ENCODE data around the gene PALLD. TPM values are rescaled to one million over a fixed set of nuclear protein-coding genes. Genes with fewer than 3 reads are reported as not detected.

PALLD gene
- total RNA-seq, 1 donor from 2014 or later = 85.7 TPM

- H3K9me3 ChIP-seq (ENCODE audit: low read depth) = no peaks in the 10 kb centered on the region
- H4K20me1 ChIP-seq (ENCODE audit: low read depth) = peaks cover 27% of the 10 kb centered on the region
- peaks cover 3% of the 10 kb centered on the region for H3F3A ChIP-seq (ENCODE audit: low read depth)
- H3K9me3 Mint-ChIP-seq = no peaks in the 10 kb centered on the region
- H3K9ac ChIP-seq = no peak overlapping the region
- H3K27ac ChIP-seq = no peak overlapping the region
- H3K27me3 Mint-ChIP-seq (ENCODE audit: insufficient read depth, low read depth) = peaks cover 3% of the 10 kb centered on the region
- TF ChIP-seq CTCF (IDR thresholded peaks at IDR 0.05) = no peak
- no peak for TF ChIP-seq EZH2phosphoT487 (IDR thresholded peaks at IDR 0.05)
- TF ChIP-seq EZH2 (IDR thresholded peaks at IDR 0.05) = no peak
- no peaks in the 10 kb centered on the region for H3K36me3 ChIP-seq
- H3K27ac Mint-ChIP-seq = no peak overlapping the region
- no peaks in the 10 kb centered on the region for H3K27me3 ChIP-seq
- H3K4me3 ChIP-seq = no peak overlapping the region
- H3K79me2 ChIP-seq (ENCODE audit: low read depth) = peaks cover 86% of the 10 kb centered on the region
- H3K4me2 ChIP-seq = no peak overlapping the region
- no peaks in the 10 kb centered on the region for H3K4me1 ChIP-seq
- H3K36me3 Mint-ChIP-seq = peaks cover 50% of the 10 kb centered on the region
- H3K4me1 Mint-ChIP-seq = peaks cover 8% of the 10 kb centered on the region
- DNase-seq (ENCODE audit: low spot score) = no peak
- H3K4me3 Mint-ChIP-seq = no peak overlapping the region
- no peak overlapping the region for H2AFZ ChIP-seq (replicated peaks)
Observed at GRCh38 chr4:168868044-168868781, 371.4 kb downstream of the PALLD start.

DNA sequence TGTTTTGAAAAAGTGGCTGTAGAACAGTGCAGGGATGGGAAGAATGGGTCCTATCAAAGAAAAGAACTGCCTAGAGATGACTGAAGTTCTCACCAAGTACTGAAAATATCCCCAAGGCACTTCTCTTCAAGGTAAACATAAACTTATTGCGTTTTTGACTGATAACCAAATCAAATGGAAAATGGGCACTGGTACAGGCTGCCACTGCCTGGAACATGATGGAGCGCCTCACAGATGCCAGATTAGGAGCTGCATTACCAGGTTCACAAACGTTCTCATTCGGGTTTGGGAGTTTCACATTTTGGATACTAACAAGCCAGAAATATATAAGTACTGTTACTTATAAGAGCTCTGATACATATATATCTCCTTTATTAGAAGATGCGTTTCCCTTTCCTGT lies 371.9 kb downstream of the PALLD start:
- peaks cover 86% of the 10 kb centered on the region for H3K79me2 ChIP-seq (ENCODE audit: low read depth)
- H3K4me2 ChIP-seq = no peak overlapping the region
- H3F3A ChIP-seq (ENCODE audit: low read depth) = peaks cover under 1% of the 10 kb centered on the region
- no peaks in the 10 kb centered on the region for H3K27me3 ChIP-seq
- no peak overlapping the region for H2AFZ ChIP-seq (replicated peaks)
- H3K4me3 Mint-ChIP-seq = no peak overlapping the region
- DNase-seq (ENCODE audit: low spot score) = no peak
- H4K20me1 ChIP-seq (ENCODE audit: low read depth) = peaks cover 28% of the 10 kb centered on the region
- peaks cover 8% of the 10 kb centered on the region for H3K4me1 Mint-ChIP-seq
- no peak overlapping the region for H3K4me3 ChIP-seq
- TF ChIP-seq CTCF (IDR thresholded peaks at IDR 0.05) (no peak), EZH2phosphoT487 (IDR thresholded peaks at IDR 0.05) (no peak), EZH2 (IDR thresholded peaks at IDR 0.05) (no peak)
- H3K9ac ChIP-seq = no peak overlapping the region
- peaks cover 3% of the 10 kb centered on the region for H3K27me3 Mint-ChIP-seq (ENCODE audit: insufficient read depth, low read depth)
- no peaks in the 10 kb centered on the region for H3K36me3 ChIP-seq
- no peaks in the 10 kb centered on the region for H3K9me3 Mint-ChIP-seq
- no peak overlapping the region for H3K27ac ChIP-seq
- no peaks in the 10 kb centered on the region for H3K9me3 ChIP-seq (ENCODE audit: low read depth)
- peaks cover 47% of the 10 kb centered on the region for H3K36me3 Mint-ChIP-seq
- no peaks in the 10 kb centered on the region for H3K4me1 ChIP-seq
- H3K27ac Mint-ChIP-seq = no peak overlapping the region

GRCh38 chr4:168870004-168870403 lies 373.2 kb downstream of the PALLD start:
- no peaks in the 10 kb centered on the region for H3F3A ChIP-seq (ENCODE audit: low read depth)
- Mint-ChIP-seq H3K9me3 (no peaks in the 10 kb centered on the region), H3K4me1 (peaks cover 8% of the 10 kb centered on the region), H3K36me3 (peaks cover 46% of the 10 kb centered on the region), H3K4me3 (no peak overlapping the region), H3K27me3 (ENCODE audit: insufficient read depth, low read depth) (peaks cover 3% of the 10 kb centered on the region), H3K27ac (no peak overlapping the region)
- TF ChIP-seq EZH2phosphoT487 (IDR thresholded peaks at IDR 0.05) (no peak), EZH2 (IDR thresholded peaks at IDR 0.05) (no peak), CTCF (IDR thresholded peaks at IDR 0.05) (no peak)
- H3K9ac ChIP-seq = no peak overlapping the region
- no peak for DNase-seq (ENCODE audit: low spot score)
- no peak overlapping the region for H3K4me2 ChIP-seq
- H3K4me1 ChIP-seq = no peaks in the 10 kb centered on the region
- no peaks in the 10 kb centered on the region for H3K27me3 ChIP-seq
- H3K9me3 ChIP-seq (ENCODE audit: low read depth) = no peaks in the 10 kb centered on the region
- H4K20me1 ChIP-seq (ENCODE audit: low read depth) = peaks cover 22% of the 10 kb centered on the region
- no peak overlapping the region for H2AFZ ChIP-seq (replicated peaks)
- H3K27ac ChIP-seq = no peak overlapping the region
- no peak overlapping the region for H3K4me3 ChIP-seq
- H3K79me2 ChIP-seq (ENCODE audit: low read depth) = peaks cover 77% of the 10 kb centered on the region
- H3K36me3 ChIP-seq = no peaks in the 10 kb centered on the region
